Occipital lobe (tissue), 2 donors: ENCODE results near the gene TFAP2A. TPM values are rescaled to one million over a fixed set of nuclear protein-coding genes. Genes with fewer than 3 reads are reported as not detected.
A peak's percentile ranks its signal among the peaks of the same experiment; 100 is the strongest.

Source experiments
- DNase-seq: peaks from one replicate; lab custom pipeline; 2025; lab: John Stamatoyannopoulos, UW
- total RNA-seq: library from RNA; depleted of rRNA; stranded (reverse); fragments of >200 nt; gene quantifications from one replicate; pipeline ENCODE4 v1.2.3, GENCODE V29; 2014

The TFAP2A gene
- total RNA-seq, result not detected

GRCh38 chr6:10414756-10415616, at the start of gene TFAP2A:
Gene TFAP2A (minus strand): TSS chr6:10415074. CDS start chr6:10414991, 83 bp downstream.
- DNase-seq, result no peak

- no peak for DNase-seq
Observed at GRCh38 chr6:10463491-10464481, 48.9 kb upstream of the TFAP2A start.

DNA sequence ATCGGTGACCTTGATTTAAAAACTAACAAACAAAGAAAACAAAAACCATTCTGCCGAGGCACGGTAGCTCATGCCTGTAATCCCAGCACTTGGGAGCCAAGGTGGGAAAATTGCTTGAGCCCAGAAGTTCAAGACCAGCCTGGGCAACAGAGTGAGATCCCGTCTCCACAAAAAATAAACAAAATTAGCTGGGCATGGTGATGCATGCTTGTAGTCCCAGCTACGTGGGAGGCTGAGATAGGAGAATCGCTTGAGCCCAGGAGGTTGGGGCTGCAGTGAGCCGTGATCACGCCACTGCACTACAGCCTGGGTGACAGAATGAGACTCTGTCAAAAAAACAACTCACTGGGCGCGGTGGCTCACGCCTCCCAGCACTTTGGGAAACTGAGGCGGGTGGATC, 48.2 kb upstream of the TFAP2A start:
- DNase-seq, result no peak

- DNase-seq, result no peak
Observed at GRCh38 chr6:10461850-10462249, 47.0 kb upstream of the TFAP2A start.

DNA sequence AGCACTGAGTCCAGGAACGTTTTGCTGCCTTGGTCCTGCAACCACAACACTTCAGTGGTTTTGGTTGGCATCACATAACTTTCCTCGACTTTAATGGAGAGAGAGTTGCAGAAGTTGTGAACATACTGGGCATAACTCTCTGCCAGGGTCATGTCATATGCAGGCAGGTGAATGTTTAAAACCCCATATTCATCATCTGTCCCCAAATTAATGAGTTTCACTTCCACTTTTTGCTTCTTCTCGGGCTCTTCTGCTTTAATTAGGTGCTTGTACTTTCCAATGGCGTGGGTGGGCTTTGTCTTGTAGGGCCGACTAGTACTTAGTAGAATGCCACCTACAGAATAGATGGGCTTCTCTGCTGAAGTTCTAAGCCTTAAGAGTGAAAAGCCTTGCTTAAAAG, 45.2 kb upstream of the TFAP2A start:
- DNase-seq, result no peak

DNA sequence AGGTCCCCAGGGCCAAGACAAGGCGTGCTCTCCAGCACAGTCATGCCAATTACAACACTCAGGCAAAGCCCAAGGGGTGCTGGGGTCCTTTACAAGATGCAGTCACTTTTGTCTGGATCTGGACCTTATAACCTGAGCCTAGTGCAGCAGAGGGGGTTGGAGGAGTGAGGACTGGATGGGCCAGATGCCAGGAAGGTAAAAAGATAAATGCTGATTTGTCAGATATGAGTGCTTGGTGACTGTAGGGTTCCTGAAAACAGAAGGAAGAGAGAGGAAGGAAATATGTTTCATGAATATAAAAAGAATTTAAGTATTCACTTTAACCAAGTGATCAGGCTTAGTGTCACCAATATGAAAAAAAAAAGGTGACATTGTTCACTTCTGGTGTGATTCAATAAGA, 43.4 kb upstream of the TFAP2A start:
- DNase-seq, result no peak

- DNase-seq, result no peak
Observed at GRCh38 chr6:10453596-10453995, 38.7 kb upstream of the TFAP2A start.

- no peak for DNase-seq
Observed at GRCh38 chr6:10451828-10452509, 37.1 kb upstream of the TFAP2A start.

DNA sequence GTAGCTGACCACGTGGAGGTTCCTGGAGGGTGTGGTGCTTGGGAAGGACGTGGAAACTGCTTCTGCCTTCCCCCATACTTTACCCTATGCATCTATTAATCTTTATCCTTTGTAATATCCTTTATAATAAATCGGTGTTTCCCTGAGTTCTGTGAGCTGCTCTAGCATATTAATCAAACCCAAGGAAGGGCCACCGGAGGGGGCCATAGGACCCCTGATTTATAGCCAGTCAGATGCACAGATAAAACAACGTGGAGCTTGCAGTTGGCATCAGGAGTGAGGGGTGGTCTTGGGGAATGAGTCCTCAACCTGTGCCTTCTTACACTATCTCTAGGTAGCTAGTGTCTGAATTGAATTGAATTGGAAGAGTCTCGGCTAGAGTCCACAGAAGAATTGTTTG, 36.5 kb upstream of the TFAP2A start:
- no peak for DNase-seq

DNA sequence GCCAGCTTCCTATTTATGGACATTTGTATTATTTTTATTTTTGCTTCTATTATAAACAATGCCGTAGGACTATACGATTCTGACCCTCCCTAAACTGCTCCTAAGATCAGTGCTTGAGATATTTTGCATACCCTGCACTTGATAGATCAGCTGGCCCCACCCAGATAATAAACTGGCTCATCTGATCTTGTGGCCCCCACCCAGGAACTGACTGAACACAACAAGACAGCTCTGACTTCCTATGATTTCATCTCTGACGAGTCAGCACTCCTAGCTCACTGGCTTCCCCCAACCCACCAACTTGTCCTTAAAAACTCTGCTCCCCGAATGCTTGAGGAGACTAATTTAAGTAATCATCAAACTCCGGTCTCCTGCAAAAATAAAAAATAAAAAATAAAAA, 34.9 kb upstream of the TFAP2A start:
- DNase-seq, result no peak

- no peak for DNase-seq
Observed at GRCh38 chr6:10448096-10448495, 33.2 kb upstream of the TFAP2A start.

DNA sequence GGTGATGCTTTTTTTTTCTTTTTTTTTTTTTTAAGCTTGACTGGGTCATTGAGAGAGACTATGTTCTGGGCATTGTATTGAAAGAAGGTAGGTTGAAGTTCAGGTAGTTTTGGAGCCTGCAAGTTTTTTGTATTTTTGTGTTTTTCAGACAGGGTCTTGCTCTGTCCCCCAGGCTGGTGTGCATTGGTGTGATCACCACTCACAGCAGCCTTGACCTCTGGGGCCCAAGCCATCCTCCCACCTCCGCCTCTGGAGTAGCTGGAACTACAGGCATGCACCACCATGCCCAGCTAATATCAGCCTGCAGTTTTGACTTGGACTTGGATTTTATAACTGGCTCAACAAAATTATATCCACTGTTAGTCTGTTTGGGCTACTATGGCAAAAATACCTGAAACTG, 31.7 kb upstream of the TFAP2A start:
- DNase-seq, result no peak

DNA sequence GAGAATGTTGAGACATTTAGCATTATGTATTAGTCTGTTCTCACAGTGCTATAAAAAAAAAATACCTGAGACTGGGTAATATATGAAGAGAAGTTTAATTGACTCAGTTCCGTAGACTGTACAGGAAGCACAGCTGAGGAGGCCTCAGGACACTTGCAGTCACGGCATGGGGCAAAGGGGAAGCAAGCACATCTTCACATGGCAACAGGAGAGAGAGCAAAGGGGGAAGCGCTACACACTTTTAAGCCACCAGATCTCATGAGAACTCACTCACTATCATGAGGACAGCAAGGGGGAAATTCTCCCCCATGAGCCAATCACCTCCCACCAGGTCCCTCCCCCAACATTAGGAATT, 26.8 kb upstream of the TFAP2A start:
- no peak for DNase-seq

- DNase-seq, result no peak
Observed at GRCh38 chr6:10441004-10441654, 26.3 kb upstream of the TFAP2A start.

DNA sequence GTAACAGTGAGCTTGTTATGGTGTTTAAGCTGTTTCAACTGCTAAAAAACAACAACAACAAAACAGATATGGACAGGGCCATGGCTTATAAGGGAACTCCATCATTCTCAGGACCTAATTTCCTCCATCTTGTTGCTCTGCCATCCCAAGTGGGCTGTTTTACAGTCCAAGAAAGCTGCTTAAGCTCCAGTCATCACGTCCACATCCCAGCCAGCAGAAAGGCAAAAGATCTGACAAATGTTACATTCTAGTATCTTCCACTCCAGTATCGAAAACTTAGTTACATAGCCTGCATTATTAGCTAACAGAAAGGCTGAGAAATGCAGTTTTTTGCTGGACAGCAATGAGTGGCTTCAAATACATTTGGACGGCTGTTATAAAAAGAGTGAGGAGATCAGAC, 23.0 kb upstream of the TFAP2A start:
- DNase-seq, result no peak

GRCh38 chr6:10434235-10434634, 19.4 kb upstream of the TFAP2A start:
- DNase-seq, result no peak

DNA sequence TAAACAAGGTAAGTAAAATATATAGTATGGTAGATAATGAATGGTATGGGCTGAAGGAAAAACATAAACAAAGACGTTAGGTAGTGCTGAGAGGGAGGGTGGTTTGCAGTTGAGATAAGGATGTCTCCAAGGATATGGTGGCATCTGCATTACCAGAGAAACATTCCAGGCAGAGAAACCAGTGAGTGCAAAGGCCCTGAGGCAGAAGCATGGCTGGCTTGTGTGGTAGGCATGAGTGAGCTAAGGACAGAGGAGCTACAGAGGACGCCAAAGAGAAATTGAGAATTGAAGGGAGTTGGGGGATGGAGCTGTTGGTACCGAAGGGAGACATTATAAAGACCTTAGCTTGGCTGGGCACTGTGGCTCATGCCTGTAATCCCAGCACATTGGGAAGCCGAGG, 18.4 kb upstream of the TFAP2A start:
- DNase-seq, result no peak

GRCh38 chr6:10431423-10432164, 16.7 kb upstream of the TFAP2A start:
- DNase-seq, result no peak

DNA sequence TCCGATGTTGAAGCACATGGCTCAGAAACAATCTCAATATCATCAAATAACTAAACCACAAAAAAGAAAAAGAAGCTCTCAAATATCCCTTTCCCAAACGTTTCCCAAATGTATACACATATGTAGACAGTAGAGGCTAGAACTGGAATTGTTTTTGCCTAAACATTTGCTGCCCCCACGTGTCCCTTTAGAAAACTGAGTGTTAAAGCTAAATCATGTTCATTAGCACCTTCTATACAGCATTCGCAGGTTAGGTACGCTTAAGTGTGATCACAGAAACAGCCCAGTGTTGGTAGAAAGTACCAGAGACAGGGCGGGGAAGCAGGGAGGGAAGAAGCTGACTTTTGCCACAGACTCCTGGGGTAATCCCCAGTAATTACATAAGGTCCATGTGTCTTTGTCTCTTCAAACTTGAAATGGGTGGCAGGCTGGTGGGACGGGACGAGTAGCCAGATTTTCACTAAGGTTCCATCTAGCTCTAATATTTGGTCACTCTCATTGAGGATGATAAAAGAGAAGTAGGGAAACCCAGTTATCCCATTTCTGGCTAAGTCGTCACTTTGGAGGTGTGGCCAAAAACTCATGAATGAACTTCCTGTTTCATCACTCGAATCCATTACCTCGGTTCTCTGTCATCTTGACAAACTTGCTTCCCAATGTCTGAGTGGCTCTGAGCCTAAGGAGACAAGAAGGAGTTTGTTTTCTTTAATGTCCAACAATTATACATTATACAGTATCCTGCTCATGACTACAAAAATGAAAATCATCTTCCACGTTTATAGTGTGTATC, 15.0 kb upstream of the TFAP2A start:
- peak; percentile 10 for DNase-seq

GRCh38 chr6:10426781-10427279, 12.0 kb upstream of the TFAP2A start:
- DNase-seq, result no peak
